GM21717 (cell line): ENCODE data around the gene RASA1.
A peak's percentile ranks its signal among the peaks of the same experiment; 100 is the strongest.
"Not testable (repeated sequence)": the region's sequence is repeated elsewhere in the genome, so short reads cannot be mapped to it uniquely, and the experiment has no call there.

ENCODE experiments used
- ATAC-seq: cut with Tn5 transposase; IDR thresholded peaks from one replicate; pipeline ENCODE4 v1.9.1; 2021; ENCODE audit warnings: mild to moderate bottlenecking, moderate library complexity; ENCODE audit not compliant: unreplicated experiment

The RASA1 gene

DNA sequence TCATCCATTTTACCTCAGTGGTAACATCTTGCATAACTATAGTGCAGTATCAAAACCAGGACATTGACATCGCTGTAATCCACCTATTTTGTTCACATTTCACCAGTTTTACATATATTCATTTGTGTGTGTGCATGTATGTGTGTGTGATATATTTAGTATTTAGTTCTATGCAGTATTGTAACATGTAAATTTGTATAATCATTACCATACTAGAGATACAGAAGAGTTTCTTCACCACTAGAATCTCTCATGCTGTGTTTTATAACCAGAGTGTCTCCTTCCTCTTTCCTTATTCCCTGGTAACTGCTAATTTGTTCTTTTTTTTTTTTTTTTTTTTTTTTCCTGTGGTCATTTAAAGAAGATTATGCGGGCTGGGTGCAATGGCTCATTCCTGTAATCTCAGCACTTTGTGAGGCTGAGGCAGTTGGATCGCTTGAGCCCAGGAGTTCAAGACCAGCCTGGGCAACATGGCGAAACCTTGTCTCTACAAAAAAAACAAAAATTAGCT is 11.0 kb downstream of the RASA1 start:
- ATAC-seq: no peak

DNA sequence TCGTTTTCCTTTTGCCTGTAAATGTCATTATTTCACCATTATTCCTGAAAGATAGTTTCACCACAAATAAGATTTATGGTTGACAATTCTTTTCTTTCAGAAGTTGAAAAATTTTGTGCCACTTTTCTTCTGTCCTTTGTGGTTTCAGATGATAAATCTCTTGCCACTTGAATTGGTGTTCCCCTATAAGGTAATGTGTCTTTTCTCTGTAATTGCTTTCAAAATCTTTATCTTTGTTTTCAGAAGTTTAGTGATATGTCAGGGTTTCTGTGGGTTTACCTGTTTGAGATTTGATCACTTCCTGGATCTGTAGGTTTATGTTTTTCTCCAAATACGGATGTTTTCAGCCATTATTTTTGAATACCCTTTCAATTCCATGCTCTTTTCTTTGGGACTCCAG is 14.6 kb downstream of the RASA1 start:
- no peak for ATAC-seq

DNA sequence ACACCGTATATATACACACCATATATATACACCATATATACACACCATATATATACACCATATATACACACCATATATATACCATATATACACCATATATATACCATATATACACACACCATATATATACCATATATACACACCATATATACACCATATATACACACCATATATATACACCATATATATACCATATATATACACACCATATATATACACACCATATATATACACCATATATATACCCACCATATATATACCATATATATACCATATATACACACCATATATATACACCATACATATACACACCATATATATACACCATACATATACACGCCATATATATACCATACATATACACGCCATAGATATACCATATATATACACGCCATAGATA is 19.6 kb downstream of the RASA1 start:
- ATAC-seq: not testable (repeated sequence)

DNA sequence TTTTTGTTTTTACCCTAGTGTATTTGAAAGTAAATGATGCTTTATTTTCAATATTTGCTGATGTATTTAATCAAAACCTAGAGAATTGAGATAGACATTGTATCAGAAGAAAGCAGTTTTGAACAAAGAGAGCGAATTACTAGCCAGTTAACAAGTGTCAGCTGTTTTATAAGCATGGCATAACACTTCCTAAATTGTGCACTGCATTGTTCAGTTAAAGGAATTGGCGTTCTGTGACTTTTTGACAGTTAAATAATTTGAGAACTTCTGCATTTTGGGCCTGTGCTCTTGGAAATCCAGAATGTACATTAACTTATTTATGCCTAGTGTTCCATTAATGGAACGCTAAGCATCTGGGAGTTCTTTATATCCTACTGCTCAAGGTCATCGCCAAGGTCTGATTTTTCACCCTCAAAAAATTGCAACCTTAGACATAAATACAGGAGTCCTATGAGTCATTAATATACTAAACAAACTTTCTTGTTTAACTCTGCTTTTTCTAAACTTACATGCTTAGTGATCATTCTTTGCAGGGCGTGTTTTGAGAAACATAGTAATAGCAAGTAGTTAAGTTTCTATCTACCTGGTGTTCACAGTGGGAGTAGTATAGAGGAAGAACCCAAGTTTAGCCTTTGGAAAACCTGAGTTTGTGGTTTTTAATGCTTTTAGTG is 31.1 kb downstream of the RASA1 start:
- no peak for ATAC-seq

DNA sequence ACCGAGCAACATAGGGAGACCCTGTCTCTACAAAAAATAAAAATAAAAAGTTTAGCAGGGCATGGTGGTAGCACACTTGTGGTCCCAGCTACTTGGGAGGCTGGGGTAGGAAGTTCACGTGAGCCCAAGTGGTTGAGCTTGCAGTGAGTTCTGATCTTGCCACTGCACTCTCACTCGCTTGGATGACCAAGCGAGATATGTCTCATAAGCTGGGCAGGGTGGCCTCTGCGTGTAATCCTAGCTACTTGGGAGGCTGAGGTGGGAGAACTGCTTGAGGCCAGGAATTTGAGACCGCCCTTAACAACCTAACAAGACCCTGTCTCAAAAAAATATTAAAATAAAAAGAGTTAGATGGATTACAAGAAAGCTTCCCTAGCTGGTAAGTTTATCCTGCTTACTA is 32.5 kb downstream of the RASA1 start:
- no peak for ATAC-seq

DNA sequence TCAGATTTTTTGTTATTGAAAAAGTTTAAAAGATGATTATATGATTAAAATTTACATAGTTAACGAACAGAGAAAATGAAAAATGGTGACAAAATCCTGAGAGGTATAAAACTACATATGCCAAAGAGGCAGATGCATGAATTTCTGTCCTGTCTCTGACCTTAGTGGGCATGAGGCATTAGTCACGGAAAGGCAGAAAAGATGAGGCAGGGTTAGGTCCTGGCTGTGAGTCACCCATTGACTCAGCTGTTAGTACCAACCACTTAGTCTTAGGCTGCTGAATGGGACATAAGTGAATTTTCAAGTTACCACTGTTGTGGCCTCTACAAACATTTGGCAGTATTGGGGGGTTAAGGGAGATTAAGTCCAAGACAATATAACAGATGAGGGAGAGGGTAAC is 33.1 kb downstream of the RASA1 start:
- no peak for ATAC-seq

DNA sequence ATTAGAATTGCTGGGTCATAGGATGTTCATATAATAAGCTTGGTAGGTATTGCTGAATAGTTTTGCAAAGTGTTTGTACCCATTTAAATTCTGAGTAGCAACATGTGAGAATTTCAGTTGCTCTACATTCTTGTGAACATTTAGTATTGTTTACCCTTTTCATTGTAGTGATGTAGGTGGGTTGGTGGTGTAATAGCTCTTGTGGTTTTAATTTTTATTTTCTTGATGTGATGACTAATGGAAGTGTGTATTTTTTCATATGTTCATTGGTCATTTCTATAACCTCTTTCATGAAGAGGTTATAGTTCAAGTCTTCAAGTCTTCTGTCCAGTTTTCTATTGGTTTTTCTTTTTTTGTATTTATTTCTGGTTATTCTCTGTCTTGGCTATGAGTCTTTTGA is 34.4 kb downstream of the RASA1 start:
- ATAC-seq: no peak

DNA sequence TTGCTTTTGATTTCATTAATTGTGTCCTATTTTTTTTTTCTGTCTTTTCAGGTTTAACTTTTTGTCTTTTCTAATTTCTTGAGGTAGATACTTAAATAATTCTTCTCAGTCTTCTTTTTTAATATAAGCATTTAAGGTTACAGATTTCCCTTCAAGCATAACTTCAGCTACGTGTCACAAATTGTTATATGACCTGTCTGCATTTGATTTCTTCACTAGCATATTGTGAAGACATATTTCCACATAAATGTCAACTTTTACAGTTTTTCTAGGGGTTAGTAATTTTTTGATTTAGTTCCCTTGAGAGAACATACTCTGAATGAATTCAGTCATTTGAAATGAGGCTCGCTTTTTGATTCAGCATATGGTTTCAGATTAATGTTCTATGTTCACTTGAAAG is 35.6 kb downstream of the RASA1 start:
- ATAC-seq: no peak

DNA sequence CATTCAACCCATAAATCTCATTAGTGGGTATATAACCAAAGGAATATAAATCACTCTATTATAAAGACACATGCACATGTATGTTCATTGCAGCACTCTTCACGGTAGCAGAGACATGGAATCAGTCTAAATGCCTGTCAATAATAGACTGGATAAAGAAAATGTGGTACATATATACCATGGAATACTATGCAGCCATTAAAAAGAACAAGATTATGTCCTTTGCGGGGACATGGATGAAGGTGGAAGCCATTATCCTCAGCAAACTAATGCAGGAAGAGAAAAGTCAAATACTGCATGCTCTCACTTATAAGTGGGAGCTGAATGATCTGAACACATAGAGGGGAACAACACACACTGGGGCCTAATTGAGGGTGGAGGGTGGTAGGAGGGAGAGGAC is 38.4 kb downstream of the RASA1 start:
- not testable (repeated sequence) for ATAC-seq

DNA sequence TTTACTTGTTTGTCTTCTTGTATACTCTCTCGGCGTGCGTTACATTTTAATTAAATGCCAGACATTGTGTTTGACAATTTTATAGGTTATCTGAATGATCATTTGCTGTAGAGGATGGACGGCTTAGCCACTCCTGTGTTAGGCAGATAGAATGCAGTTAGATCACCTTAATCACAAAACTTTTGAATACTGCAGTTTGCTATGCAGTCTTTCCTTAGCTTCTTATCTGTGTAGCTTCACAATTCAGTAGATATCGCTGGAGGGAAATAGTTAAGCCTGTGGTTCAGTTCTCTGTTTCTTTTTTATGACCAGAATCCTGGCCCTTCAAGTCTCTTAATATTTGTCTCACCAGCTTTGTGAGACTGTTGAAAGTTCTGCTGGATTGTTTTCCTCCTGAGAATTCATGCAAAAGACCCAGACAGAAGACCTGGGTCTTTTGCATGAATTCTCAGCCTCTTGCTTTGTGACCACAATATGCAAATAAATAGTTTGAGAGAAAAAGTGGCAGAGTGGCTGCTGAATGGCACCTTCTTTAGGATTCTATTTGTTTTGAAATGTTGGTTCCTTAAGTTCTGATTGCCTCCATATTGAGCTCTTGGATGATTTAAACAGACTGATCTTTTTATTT is 40.2 kb downstream of the RASA1 start:
- peak; percentile 93 for ATAC-seq

DNA sequence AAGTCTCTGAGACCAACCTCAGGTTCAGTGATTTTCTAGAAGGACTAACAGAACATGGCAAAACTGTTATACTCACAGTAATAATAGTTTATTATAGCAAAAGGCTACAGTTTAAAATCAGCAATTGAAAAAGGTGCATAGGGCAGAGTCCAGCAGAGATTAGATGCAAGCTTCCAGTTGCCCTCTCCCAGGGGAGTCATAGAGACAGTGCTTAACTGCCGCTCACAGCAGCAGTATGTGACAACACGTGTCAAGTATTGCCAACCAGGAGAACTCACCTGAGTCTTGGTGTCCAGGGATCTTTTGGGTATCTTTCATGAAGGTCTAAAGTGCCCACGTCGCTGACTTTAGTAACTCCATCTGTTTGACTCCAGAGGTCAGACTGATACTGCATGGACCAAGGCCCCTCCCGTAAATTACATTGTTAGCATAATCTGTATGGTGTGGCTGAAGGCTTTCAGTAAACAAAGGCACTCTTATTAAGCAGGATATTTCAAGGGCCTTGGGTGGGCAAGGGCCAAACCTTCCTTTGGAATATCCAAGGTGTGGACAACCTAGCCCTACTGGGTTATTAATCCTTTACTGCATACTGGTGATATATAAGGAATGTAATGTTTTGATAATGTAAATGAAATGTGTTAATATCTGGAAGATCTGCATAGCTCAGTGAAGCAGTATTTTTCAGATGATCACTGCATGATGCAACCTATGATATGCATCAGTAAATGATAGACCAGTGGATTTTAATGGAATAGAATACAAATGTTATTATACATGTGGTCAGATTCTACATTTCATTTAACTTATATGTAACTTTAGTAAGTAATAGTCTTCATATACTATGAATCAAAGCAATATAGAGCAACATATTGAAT is 44.0 kb downstream of the RASA1 start:
- no peak for ATAC-seq

DNA sequence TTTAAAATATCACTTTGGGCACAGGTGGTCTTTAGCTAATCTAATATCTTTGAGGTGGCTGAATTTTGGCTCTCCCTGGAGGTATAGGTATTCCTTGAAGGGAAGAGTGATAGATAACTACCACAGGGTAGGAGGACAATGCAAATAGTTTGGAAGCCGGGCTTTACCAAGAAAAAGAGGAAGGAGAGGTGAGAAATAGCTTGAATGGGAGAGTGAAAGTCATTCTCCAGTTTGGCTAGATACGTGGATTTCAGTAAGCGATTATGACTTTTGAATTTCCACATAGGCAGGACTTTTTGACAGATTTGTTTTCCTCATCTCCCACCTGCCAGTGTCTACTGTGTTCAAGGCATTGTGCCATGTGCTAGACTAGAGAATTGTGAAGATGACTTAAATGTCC is 45.5 kb downstream of the RASA1 start:
- no peak for ATAC-seq

DNA sequence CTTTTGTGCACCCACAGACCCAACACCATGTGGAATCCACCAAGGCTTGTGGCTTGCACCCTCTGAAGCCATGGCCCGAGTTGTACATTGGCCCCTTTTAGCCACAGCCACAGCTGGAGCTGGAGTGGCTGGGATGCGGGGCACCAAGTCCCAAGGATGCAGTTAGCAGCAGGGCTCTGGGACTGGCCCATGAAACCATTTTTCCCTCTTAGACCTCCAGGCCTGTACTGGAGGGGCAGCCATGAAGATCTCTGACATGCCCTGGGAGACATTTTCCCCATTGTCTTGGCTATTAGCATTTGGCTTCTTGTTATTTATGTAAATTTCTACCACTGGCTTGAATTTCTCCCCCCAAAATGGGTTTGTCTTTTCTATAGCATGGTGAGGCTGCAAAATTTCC is 51.8 kb downstream of the RASA1 start:
- no peak for ATAC-seq

DNA sequence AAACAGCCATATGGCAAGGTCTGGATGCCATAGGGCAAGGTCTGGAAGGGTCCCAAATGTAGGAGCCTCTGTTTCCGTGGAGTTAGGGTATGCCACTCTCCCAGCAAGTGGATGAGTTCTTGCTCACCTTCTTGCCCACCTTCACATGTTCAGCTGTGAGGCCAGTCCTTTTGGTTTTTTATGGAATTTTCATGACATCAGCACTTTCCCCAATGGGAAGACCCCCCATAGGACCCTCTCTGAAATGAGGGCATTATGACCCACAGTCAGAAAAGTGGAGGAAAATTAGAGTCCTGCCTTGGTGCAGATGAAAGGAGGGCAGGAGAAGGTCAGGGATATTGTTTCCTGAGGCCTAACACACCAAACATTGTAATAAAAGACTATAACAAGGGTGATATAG is 53.9 kb downstream of the RASA1 start:
- ATAC-seq: no peak

DNA sequence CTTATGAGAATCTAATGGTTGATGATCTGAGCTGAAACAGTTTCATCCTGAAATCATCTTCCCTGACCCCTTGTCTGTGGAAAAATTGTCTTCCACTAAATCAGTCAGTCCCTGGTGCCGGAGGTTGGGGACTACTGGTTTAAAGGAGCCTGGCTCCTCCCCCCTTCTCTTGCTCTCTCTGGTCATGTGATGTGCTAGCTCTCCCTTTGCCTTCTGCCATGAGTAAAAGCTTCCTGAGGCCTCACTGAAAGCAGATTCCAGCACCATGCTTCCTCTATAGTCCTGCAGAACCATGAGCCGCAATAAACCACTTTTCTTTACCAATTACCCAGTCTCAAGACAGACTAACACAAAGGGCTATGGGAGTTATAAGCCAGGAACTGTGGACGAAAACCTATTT is 54.7 kb downstream of the RASA1 start:
- no peak for ATAC-seq

DNA sequence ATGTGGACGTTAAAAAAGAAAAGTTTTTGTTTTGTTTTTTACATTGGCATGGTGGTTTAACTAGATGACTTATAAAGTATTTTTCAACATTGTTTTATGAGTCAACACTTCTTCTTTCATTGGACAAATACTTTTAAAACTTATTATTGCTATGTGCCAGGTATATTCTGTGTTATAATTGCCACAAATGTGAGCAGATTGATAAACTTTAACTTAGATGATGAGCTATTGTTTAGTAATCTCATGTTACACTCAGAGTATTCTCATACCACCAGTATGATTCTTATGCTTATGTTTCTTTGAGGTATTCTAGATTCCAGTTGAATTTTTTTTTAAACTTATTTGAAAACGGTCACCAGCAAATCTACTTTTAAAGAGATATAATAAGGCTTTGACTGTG is 60.3 kb downstream of the RASA1 start:
- ATAC-seq: no peak

DNA sequence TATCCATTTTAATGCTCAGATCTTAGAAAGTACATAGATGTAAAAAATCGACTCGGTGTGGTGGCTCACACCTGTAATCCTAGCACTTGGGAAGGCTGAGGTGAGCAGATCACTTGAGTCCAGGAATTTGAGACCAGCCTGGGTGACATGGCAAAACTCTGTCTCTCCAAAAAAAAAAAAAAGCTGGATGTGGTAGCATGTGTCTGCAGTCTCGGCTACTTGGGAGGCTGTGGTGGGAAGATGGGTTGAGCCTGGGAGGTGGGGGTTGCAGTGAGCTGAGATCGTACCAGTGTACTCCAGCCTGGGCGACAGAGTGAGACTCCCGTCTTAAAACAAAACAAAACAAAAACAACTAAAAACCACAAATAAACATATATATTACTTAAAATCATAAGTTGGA is 61.4 kb downstream of the RASA1 start:
- ATAC-seq: no peak

DNA sequence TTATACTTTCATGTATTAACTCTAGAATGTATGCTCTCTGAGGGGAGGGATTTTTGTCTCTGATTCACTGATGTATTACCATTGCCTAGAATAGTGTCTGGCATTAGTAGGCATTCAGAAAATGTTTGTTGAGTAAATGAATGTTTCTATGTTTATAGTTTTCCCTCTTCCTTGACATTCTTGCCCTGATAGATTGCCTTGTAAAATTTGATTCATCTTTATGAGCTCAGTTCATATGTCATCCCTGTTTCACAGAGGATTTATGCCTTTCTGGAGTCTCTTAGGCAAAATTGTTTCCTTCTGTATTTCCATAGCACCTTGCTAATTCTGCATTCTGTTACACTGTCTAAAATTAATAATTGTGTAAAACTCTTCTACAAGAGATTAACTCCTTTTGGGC is 72.3 kb downstream of the RASA1 start:
- ATAC-seq: no peak

DNA sequence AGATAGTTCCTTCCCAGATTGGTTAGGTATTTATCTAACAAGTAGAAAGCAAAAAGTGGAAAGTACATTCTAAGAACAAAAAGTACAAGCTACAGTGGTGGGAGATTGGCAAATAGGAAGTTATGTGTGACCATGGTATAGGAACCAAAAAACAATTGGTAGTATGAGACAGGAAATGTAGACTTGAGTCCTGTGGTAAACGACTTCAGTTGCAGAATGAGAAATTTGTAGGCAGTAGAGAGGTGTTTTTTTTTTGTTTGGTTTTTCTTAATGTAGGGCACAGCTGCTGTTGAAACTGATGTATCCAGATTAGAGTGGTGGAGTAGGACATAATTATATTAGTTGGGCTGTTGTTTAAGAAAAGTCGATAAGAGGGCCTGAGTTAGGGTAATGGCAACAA is 73.0 kb downstream of the RASA1 start:
- ATAC-seq: peak; percentile 99

DNA sequence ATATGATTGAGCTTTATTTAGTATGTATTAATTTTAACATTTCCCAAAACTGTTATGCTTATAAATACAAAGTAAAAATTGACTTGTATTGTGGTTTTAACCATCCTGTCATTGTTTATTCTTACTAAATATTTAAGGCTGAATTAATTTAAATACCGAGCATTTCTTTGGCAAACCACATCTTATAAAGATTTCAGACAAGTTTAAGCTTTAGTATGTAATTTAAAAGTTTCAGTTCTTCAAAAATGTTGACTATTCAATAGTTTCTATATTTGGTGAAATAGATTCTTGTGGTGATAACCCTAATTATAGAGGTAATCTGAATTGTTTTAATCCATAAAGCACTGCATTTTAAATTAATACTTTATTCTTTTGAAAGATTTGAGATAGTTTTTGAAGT is 79.6 kb downstream of the RASA1 start:
- peak; percentile 50 for ATAC-seq

DNA sequence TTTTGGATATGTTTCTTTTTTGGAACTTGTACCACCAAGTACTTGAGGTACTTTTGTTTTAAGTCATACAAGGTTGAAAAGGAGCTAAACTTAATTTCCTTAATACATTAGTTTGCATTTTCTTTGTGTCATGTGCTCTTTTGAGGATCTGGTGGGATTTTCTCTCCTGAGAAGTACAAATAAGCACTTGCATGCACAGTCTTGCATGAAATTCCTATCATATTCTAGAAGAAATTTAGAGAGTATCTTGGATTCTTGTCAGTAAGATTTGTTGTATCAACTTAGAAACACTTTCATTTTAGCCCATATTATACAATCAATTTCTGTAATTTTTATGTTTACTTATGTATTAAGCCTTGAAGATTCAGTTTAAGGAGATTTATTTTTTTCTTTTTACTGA is 80.2 kb downstream of the RASA1 start:
- no peak for ATAC-seq

DNA sequence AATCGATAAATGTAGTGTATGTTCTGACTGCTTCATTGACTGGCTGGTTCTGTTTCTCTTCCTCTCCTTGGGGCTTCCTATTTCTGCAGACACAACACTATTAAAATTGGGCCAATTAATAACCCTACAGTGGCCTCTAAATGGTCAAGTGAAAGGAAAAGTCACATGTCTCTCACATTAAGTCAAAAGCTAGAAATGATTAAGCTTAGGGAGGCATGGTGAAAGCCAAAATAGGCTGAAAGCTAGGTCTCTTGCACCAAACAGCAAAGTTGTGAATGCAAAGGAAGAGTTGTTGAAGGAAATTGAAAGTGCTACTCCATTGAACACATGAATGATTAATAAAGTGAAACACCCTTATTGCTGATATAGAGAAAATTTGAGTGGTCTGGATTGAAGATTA is 86.8 kb downstream of the RASA1 start:
- no peak for ATAC-seq
